Activated CD4-positive, alpha-beta T cell treated with anti-CD3 and anti-CD28 coated beads for 36 hours (primary cell): ENCODE data around the gene OTUD1. TPM values are rescaled to one million over a fixed set of nuclear protein-coding genes. Genes with fewer than 3 reads are reported as not detected.

Experiments
- ATAC-seq: fragments of 200-7000 bp; cut with Tn5 transposase; one replicate; pipeline ENCODE4 v1.10.0; 2021; ENCODE audit warnings: mild to moderate bottlenecking, moderate library complexity
- CTCF ChIA-PET: fragments of 350-600 bp; sonication (Branson Sonifier 250); formaldehyde crosslinking; loops from one replicate; lab custom pipeline; 2021; ENCODE audit warnings: antibody characterized with exemption; lab: Charles Lee
- POLR2A ChIA-PET: fragments of 350-600 bp; sonication (Branson Sonifier 250); formaldehyde crosslinking; loops from one replicate; lab custom pipeline; 2021; ENCODE audit warnings: antibody characterized with exemption, inconsistent platforms; lab: Charles Lee
- DNase-seq: peaks from one replicate; pipeline ENCODE4 v3.0.0-alpha.2; 2020
- H3K27ac Mint-ChIP-seq: one replicate; pipeline ENCODE4 v1.8.0; 2021; ENCODE audit warnings: mixed read lengths
- H3K27me3 Mint-ChIP-seq: one replicate; pipeline ENCODE4 v1.8.0; 2021; ENCODE audit warnings: mixed read lengths
- H3K36me3 Mint-ChIP-seq: one replicate; pipeline ENCODE4 v1.8.0; 2021; ENCODE audit warnings: low read depth, mixed read lengths
- H3K4me1 Mint-ChIP-seq: one replicate; pipeline ENCODE4 v1.8.0; 2021; ENCODE audit warnings: mixed read lengths
- H3K4me3 Mint-ChIP-seq: one replicate; pipeline ENCODE4 v1.8.0; 2021; ENCODE audit warnings: mild to moderate bottlenecking, moderate library complexity, mixed read lengths
- H3K9me3 Mint-ChIP-seq: one replicate; pipeline ENCODE4 v1.8.0; 2021; ENCODE audit warnings: low read depth, mixed read lengths
- intact Hi-C, 2 experiments: fragments of 100-400 bp; cut with DNase I in 1 of 2; cut with micrococcal nuclease in 1 of 2; formaldehyde crosslinking; loops; one replicate each; pipeline versions ENCODE4 v1.14.2 to v1.15.1; 2022 to 2024; cut with DNase I, micrococcal nuclease
- total RNA-seq, 2 experiments: library from RNA; stranded (reverse); gene quantifications; one replicate each; pipeline ENCODE4 v1.2.3, GENCODE V29; 2021

The OTUD1 gene
- total RNA-seq, 2 experiments from 2014 or later = 5.7 to 6.5 TPM

GRCh38 chr10:23404461-23404980, 34.4 kb upstream of the OTUD1 start:
- CTCF ChIA-PET = interaction anchor here (0.9 to 1.3 kb wide), 2 partner anchors 9 to 92 kb away, joined by 3 to 8 read pairs; no protein-coding TSS in a partner anchor
- H3K27ac Mint-ChIP-seq = no peak overlapping the region
- no peaks in the 10 kb centered on the region for H3K9me3 Mint-ChIP-seq
- H3K27me3 Mint-ChIP-seq = no peaks in the 10 kb centered on the region
- intact Hi-C loops = loop anchor here in 1 of 2 experiments (10.0 kb wide), 1 partner anchor 210 kb away; the partner anchor contains the start of gene PTF1A
- no peak overlapping the region for H3K4me3 Mint-ChIP-seq
- H3K4me1 Mint-ChIP-seq = no peaks in the 10 kb centered on the region
- ATAC-seq (no peak), DNase-seq (no peak)
- POLR2A ChIA-PET = interaction anchor here (0.9 kb wide), 1 partner anchor 34 kb away, joined by 3 read pairs; the partner anchor contains the start of gene OTUD1
- no peaks in the 10 kb centered on the region for H3K36me3 Mint-ChIP-seq

- no peaks in the 10 kb centered on the region for H3K9me3 Mint-ChIP-seq
- H3K4me3 Mint-ChIP-seq = no peak overlapping the region
- H3K27ac Mint-ChIP-seq = no peak overlapping the region
- intact Hi-C loops = loop anchor here in 1 of 2 experiments (10.0 kb wide), 1 partner anchor 211 kb away; the partner anchor contains the start of gene PTF1A
- DNase-seq (no peak), ATAC-seq (no peak)
- H3K4me1 Mint-ChIP-seq = no peaks in the 10 kb centered on the region
- no peaks in the 10 kb centered on the region for H3K36me3 Mint-ChIP-seq
- no peaks in the 10 kb centered on the region for H3K27me3 Mint-ChIP-seq
- POLR2A ChIA-PET = no interaction called here
- CTCF ChIA-PET = interaction anchor here (0.6 to 1.2 kb wide), 2 partner anchors 37 to 95 kb away, joined by 3 read pairs; no protein-coding TSS in a partner anchor
These were observed 33.3 kb upstream of the OTUD1 start for GRCh38 chr10:23405540-23405939.

GRCh38 chr10:23406409-23406808, 32.5 kb upstream of the OTUD1 start:
- DNase-seq (no peak), ATAC-seq (no peak)
- POLR2A ChIA-PET = no interaction called here
- Mint-ChIP-seq H3K27me3 (no peaks in the 10 kb centered on the region), H3K27ac (no peak overlapping the region), H3K9me3 (no peaks in the 10 kb centered on the region), H3K36me3 (no peaks in the 10 kb centered on the region), H3K4me3 (no peak overlapping the region), H3K4me1 (no peaks in the 10 kb centered on the region)
- intact Hi-C loops = loop anchor here in 1 of 2 experiments (10.0 kb wide), 1 partner anchor 212 kb away; the partner anchor contains the start of gene PTF1A
- CTCF ChIA-PET = interaction anchor here (1.2 kb wide), 1 partner anchor 38 kb away, joined by 3 read pairs; no protein-coding TSS in a partner anchor

GRCh38 chr10:23408330-23408976, 30.4 kb upstream of the OTUD1 start:
- ATAC-seq (no peak), DNase-seq (no peak)
- no peaks in the 10 kb centered on the region for H3K36me3 Mint-ChIP-seq
- no peak overlapping the region for H3K4me3 Mint-ChIP-seq
- ChIA-PET POLR2A (no interaction called here), CTCF (interaction anchor here (0.7 kb wide), 1 partner anchor 31 kb away, joined by 3 read pairs; no protein-coding TSS in a partner anchor)
- intact Hi-C loops = loop anchor here in 1 of 2 experiments (10.0 kb wide), 1 partner anchor 214 kb away; the partner anchor contains the start of gene PTF1A
- H3K4me1 Mint-ChIP-seq = peaks cover 13% of the 10 kb centered on the region
- H3K9me3 Mint-ChIP-seq = no peaks in the 10 kb centered on the region
- no peak overlapping the region for H3K27ac Mint-ChIP-seq
- no peaks in the 10 kb centered on the region for H3K27me3 Mint-ChIP-seq

GRCh38 chr10:23412223-23412622, 26.7 kb upstream of the OTUD1 start:
- ChIA-PET CTCF (interaction anchor here (1.3 kb wide), 1 partner anchor 26 kb away, joined by 3 read pairs; no protein-coding TSS in a partner anchor), POLR2A (interaction anchor here (0.7 kb wide), 1 partner anchor 762 kb away, joined by 3 read pairs; no protein-coding TSS in a partner anchor)
- Mint-ChIP-seq H3K27me3 (peaks cover 2% of the 10 kb centered on the region), H3K9me3 (no peaks in the 10 kb centered on the region), H3K4me1 (peaks cover 23% of the 10 kb centered on the region), H3K4me3 (peak overlapping the region; percentile 9), H3K36me3 (no peaks in the 10 kb centered on the region), H3K27ac (peak overlapping the region; percentile 37)
- intact Hi-C loops = loop anchor here (1.0 to 2.0 kb wide), 5 partner anchors 27 to 77 kb away; partner anchors contain the start of gene OTUD1 (in 1 of the 2)
- DNase-seq (peak; percentile 25), ATAC-seq (peak; percentile 93)

GRCh38 chr10:23413629-23414089, 25.2 kb upstream of the OTUD1 start:
- H3K27me3 Mint-ChIP-seq = peaks cover 2% of the 10 kb centered on the region
- no peaks in the 10 kb centered on the region for H3K9me3 Mint-ChIP-seq
- no peak overlapping the region for H3K4me3 Mint-ChIP-seq
- peaks cover 23% of the 10 kb centered on the region for H3K4me1 Mint-ChIP-seq
- no peak for DNase-seq
- POLR2A ChIA-PET = interaction anchor here (0.6 kb wide), 1 partner anchor 759 kb away, joined by 3 read pairs; no protein-coding TSS in a partner anchor
- CTCF ChIA-PET = interaction anchor here (0.6 to 1.2 kb wide), 2 partner anchors 10 to 78 kb away, joined by 3 read pairs; no protein-coding TSS in a partner anchor
- ATAC-seq = no peak
- no peaks in the 10 kb centered on the region for H3K36me3 Mint-ChIP-seq
- no peak overlapping the region for H3K27ac Mint-ChIP-seq
- intact Hi-C loops = loop anchor here (2.0 kb wide), 3 partner anchors 25 to 79 kb away; partner anchors contain the start of gene OTUD1 (in 1 of the 2)

- DNase-seq (no peak), ATAC-seq (no peak)
- ChIA-PET POLR2A (no interaction called here), CTCF (interaction anchor here (1.2 kb wide), 1 partner anchor 9 kb away, joined by 3 read pairs; no protein-coding TSS in a partner anchor)
- no peak overlapping the region for H3K4me3 Mint-ChIP-seq
- H3K27ac Mint-ChIP-seq = no peak overlapping the region
- H3K9me3 Mint-ChIP-seq = no peaks in the 10 kb centered on the region
- intact Hi-C loops = no loop called here
- peaks cover 23% of the 10 kb centered on the region for H3K4me1 Mint-ChIP-seq
- H3K36me3 Mint-ChIP-seq = no peaks in the 10 kb centered on the region
- peaks cover 2% of the 10 kb centered on the region for H3K27me3 Mint-ChIP-seq
These were observed 24.2 kb upstream of the OTUD1 start for GRCh38 chr10:23414658-23415057.

- DNase-seq = no peak
- H3K4me1 Mint-ChIP-seq = peaks cover 18% of the 10 kb centered on the region
- no peak overlapping the region for H3K27ac Mint-ChIP-seq
- no peak overlapping the region for H3K4me3 Mint-ChIP-seq
- ChIA-PET CTCF (no interaction called here), POLR2A (no interaction called here)
- H3K9me3 Mint-ChIP-seq = no peaks in the 10 kb centered on the region
- H3K27me3 Mint-ChIP-seq = peaks cover 2% of the 10 kb centered on the region
- no peak for ATAC-seq
- intact Hi-C loops = no loop called here
- no peaks in the 10 kb centered on the region for H3K36me3 Mint-ChIP-seq
These were observed 21.6 kb upstream of the OTUD1 start for GRCh38 chr10:23417254-23417653.

- no peak for ATAC-seq
- H3K4me1 Mint-ChIP-seq = peaks cover 9% of the 10 kb centered on the region
These were observed 20.7 kb upstream of the OTUD1 start for GRCh38 chr10:23418051-23418681.

GRCh38 chr10:23419201-23419600, 19.7 kb upstream of the OTUD1 start:
- Mint-ChIP-seq H3K9me3 (no peaks in the 10 kb centered on the region), H3K27ac (no peak overlapping the region), H3K4me1 (peaks cover 4% of the 10 kb centered on the region), H3K27me3 (peaks cover 2% of the 10 kb centered on the region), H3K4me3 (no peak overlapping the region), H3K36me3 (no peaks in the 10 kb centered on the region)
- intact Hi-C loops = no loop called here
- ATAC-seq (no peak), DNase-seq (no peak)
- CTCF ChIA-PET = no interaction called here
- POLR2A ChIA-PET = no interaction called here

More at GRCh38 chr10:23418051-23418681, 20.7 kb upstream of the OTUD1 start:
- Mint-ChIP-seq H3K9me3 (no peaks in the 10 kb centered on the region), H3K36me3 (no peaks in the 10 kb centered on the region), H3K27ac (no peak overlapping the region), H3K27me3 (peaks cover 2% of the 10 kb centered on the region), H3K4me3 (no peak overlapping the region)
- no peak for DNase-seq
- CTCF ChIA-PET = no interaction called here
- POLR2A ChIA-PET = no interaction called here
- intact Hi-C loops = no loop called here
